HFFc6 (cell line): ENCODE results near the gene NR3C2. TPM values are rescaled to one million over a fixed set of nuclear protein-coding genes. Genes with fewer than 3 reads are reported as not detected.

Experiments used
- DNase-seq: peaks from one replicate; pipeline ENCODE4 v3.0.0-alpha.2; 2018
- H3K27ac Mint-ChIP-seq: 2 replicates; pipeline ENCODE4 v1.8.0; 2020; ENCODE audit warnings: mild to moderate bottlenecking, mixed read lengths
- H3K27me3 Mint-ChIP-seq: 2 replicates; pipeline ENCODE4 v1.8.0; 2021; ENCODE audit warnings: mild to moderate bottlenecking, moderate library complexity, mixed read lengths; ENCODE audit not compliant: insufficient read depth
- H3K36me3 Mint-ChIP-seq: 2 replicates; pipeline ENCODE4 v1.8.0; 2021; ENCODE audit warnings: low read depth, mixed read lengths
- H3K4me1 Mint-ChIP-seq: 2 replicates; pipeline ENCODE4 v1.8.0; 2020; ENCODE audit warnings: low read depth, mixed read lengths
- H3K4me3 Mint-ChIP-seq: 2 replicates; pipeline ENCODE4 v1.8.0; 2020; ENCODE audit warnings: mild to moderate bottlenecking, moderate library complexity, mixed read lengths
- H3K9me3 Mint-ChIP-seq: 2 replicates; pipeline ENCODE4 v1.8.0; 2020; ENCODE audit warnings: mild to moderate bottlenecking, mixed read lengths
- total RNA-seq, 6 experiments: library from RNA; stranded (reverse); fragmentation: NEBNext Ultra II Directional; extraction: Animal tissue kit (Norgen Biotek cat#: 25700); gene quantifications; 2 replicates in 1 of 6; 3 replicates in 5 of 6; pipeline ENCODE4 v1.2.3, GENCODE V29; 2021
- TF ChIP-seq, protein P1 (sequence below): fragments of 200-600 bp; sonication (generic); IDR thresholded peaks from 2 replicates; pipeline ENCODE4 v1.5.0; 2021; ENCODE audit warnings: antibody characterized with exemption, mild to moderate bottlenecking

The NR3C2 gene
- total RNA-seq, 6 experiments from 2014 or later = 0.07 to 0.26 (median 0.11) TPM

DNA sequence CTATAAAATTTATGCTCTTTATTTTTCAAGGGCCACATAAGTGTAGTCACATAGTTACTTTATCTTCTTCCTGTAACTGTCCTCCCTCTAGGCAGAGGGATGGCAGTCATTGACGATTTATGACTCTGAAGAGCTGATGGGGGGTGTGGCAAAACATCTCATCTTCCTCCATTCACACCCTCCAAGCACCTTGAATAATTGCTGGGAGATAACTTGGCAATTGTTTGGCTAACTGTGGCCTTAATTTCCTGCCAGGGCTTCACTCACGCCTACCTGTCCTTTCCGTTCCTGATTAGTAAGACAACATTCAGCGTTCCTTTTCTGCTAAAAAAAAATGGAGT is 381.1 kb downstream of the NR3C2 start:
- H3K27ac Mint-ChIP-seq = no peak overlapping the region
- no peak overlapping the region for H3K4me3 Mint-ChIP-seq
- no peaks in the 10 kb centered on the region for H3K9me3 Mint-ChIP-seq
- H3K27me3 Mint-ChIP-seq = peaks cover 2% of the 10 kb centered on the region; the same call in 1 of the 2 replicates
- H3K36me3 Mint-ChIP-seq = peaks cover 17% of the 10 kb centered on the region
- TF ChIP-seq, protein P1, sequence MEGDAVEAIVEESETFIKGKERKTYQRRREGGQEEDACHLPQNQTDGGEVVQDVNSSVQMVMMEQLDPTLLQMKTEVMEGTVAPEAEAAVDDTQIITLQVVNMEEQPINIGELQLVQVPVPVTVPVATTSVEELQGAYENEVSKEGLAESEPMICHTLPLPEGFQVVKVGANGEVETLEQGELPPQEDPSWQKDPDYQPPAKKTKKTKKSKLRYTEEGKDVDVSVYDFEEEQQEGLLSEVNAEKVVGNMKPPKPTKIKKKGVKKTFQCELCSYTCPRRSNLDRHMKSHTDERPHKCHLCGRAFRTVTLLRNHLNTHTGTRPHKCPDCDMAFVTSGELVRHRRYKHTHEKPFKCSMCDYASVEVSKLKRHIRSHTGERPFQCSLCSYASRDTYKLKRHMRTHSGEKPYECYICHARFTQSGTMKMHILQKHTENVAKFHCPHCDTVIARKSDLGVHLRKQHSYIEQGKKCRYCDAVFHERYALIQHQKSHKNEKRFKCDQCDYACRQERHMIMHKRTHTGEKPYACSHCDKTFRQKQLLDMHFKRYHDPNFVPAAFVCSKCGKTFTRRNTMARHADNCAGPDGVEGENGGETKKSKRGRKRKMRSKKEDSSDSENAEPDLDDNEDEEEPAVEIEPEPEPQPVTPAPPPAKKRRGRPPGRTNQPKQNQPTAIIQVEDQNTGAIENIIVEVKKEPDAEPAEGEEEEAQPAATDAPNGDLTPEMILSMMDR = no peak
- no peak for DNase-seq
- H3K4me1 Mint-ChIP-seq = peaks cover 27% of the 10 kb centered on the region

DNA sequence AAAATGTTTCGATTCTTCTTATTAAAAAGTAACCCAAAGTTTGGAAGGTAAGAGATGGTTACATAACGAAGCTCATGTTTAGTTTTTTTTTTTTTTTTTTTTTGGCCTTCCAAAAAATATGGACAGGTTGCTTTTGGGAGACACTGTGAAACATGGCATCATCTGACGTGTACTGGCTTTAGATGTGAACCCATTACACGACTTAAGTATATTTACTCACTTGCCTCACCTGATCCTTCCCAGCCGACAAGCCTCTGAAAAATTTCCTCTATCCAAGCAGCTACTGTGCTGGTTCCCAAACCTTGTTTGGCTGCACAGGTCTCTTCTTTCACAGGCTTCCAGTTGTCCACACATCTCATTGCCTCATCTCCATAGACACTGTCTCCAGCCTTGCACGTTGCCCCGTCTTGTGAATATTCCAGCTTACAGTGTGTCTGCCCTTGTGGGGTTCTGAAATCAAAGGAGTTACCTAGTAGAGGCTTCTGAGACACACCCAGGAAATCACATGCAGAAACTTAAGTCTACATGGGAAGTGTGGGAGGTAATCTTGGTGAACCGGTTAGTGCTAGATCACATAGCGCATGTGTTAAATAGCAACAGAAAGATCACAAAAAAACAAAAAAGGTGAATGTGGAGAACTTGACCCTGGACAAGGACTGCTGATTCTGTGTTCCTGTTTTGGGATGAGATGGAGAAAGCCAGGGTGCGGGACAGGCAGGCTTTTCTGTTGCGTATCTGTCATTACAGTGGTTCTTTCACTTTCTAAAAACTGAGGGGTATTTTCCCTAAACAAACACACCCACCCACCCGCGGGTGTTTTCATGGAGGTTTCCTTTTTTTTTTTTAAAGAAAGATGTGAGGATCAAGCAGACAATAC is 381.7 kb downstream of the NR3C2 start:
- H3K36me3 Mint-ChIP-seq = peaks cover 14% of the 10 kb centered on the region
- H3K27me3 Mint-ChIP-seq = no peaks in the 10 kb centered on the region; the same call in 1 of the 2 replicates
- H3K4me3 Mint-ChIP-seq = no peak overlapping the region
- no peak overlapping the region for H3K27ac Mint-ChIP-seq
- DNase-seq = no peak
- H3K4me1 Mint-ChIP-seq = peaks cover 27% of the 10 kb centered on the region
- no peaks in the 10 kb centered on the region for H3K9me3 Mint-ChIP-seq
- TF ChIP-seq, protein P1 = no peak

DNA sequence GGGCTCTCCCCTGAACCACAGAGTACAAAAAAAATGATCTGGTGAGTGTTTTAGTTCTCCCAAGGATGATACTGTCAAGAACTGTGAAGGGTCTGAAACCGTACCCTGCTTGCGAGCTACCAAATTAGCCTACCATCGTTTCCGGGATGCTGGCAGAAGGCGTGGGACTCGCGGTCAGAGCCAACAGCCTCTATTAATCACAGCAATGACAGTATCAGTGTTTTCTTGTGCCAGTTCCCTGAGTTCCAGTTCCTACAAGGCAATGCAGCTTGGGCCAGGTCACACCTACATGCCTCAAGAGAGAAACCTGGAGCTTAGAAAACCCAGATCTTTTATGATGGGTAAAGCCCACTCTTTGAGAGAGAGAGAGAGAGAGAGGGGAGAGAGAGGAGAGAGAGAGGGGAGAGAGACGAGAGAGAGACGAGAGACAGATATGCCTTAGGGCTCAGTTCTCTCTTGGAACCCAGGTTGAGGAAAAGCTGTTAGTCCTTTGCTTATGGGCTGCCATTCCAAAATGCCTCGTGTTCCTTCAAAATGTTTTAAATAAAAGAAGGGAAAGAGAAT is 382.5 kb downstream of the NR3C2 start:
- H3K4me3 Mint-ChIP-seq = no peak overlapping the region

DNA sequence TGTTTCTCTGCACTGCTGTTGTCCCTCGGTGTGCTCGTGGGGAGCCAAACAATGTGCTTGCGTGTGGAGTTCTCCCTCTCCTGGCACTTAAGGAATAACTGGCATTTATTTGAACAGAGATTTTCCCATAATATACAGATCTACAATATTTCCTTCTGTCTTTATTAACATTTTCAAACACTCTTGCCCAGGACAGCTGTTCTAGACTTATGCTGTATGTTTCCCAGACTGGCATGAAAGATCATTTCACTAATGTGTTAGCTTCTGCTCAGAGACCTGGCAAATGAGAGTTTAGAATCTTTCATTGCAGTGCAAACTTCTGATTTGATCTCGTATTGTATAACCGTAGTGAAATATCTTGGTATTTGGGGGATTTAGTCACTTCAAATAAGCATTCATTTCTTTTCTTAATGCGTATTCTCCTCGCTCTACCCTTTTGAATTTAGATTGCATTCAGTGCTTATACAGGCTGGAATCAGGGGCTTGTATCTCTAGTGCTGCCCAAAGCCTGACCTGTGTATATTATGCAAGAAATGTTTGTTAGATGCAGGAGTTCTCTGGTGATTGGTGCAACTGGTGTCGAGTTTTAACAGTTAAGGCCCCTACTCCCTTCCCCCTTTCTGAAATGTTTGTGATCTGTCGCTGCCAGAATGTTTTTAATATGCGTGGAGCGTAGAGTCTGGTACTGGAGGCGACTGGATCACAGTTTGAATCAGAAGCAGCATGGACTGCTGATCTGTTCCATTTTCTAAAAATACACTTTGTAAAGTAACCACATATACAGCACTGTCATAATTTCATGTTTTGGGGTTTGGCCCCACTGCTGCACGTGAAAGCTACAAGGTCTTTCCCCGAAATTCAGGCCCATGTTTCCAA is 384.0 kb downstream of the NR3C2 start:
- DNase-seq = no peak
- H3K27me3 Mint-ChIP-seq = no peaks in the 10 kb centered on the region; the same call in none of the 2 replicates
- H3K36me3 Mint-ChIP-seq = no peaks in the 10 kb centered on the region
- H3K4me3 Mint-ChIP-seq = no peak overlapping the region
- H3K9me3 Mint-ChIP-seq = no peaks in the 10 kb centered on the region
- H3K27ac Mint-ChIP-seq = no peak overlapping the region
- TF ChIP-seq, protein P1 = no peak
- peaks cover 20% of the 10 kb centered on the region for H3K4me1 Mint-ChIP-seq

More for the DNA sequence above, 382.5 kb downstream of the NR3C2 start:
- Mint-ChIP-seq H3K27me3 (no peaks in the 10 kb centered on the region; the same call in 1 of the 2 replicates), H3K36me3 (peaks cover 6% of the 10 kb centered on the region; the same call in 1 of the 2 replicates), H3K27ac (no peak overlapping the region), H3K4me1 (peaks cover 19% of the 10 kb centered on the region), H3K9me3 (no peaks in the 10 kb centered on the region)
- no peak for DNase-seq
- TF ChIP-seq, protein P1 = no peak

DNA sequence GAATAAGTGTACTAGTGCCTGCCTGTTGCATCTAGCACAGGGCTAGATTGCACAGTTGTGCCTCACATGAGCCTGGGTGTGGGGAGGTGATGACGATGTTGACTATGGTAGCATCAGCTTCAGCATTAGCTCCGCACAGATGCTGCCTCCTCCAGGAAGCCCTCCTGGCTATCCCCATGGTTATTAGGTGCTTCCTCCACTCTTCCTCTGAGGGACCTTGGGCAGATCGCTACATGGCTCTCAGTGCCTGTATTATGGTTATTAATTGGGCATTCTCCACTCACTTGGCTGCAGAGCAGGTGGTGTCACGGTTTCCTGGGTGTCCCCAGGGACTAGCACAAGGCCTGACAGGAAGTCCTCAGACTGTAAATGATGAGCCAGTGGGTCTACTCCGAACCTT is 384.7 kb downstream of the NR3C2 start:
- DNase-seq = no peak
- H3K4me1 Mint-ChIP-seq = peaks cover 20% of the 10 kb centered on the region
- no peaks in the 10 kb centered on the region for H3K9me3 Mint-ChIP-seq
- no peaks in the 10 kb centered on the region; the same call in none of the 2 replicates for H3K27me3 Mint-ChIP-seq
- H3K36me3 Mint-ChIP-seq = no peaks in the 10 kb centered on the region
- H3K27ac Mint-ChIP-seq = no peak overlapping the region
- no peak overlapping the region for H3K4me3 Mint-ChIP-seq
- TF ChIP-seq, protein P1 = no peak
